ENCODE data around the gene SIVA1. TPM values are rescaled to one million over a fixed set of nuclear protein-coding genes. Genes with fewer than 3 reads are reported as not detected.

SIVA1 gene
- total RNA-seq, 1 donor: 67.8 TPM

DNA sequence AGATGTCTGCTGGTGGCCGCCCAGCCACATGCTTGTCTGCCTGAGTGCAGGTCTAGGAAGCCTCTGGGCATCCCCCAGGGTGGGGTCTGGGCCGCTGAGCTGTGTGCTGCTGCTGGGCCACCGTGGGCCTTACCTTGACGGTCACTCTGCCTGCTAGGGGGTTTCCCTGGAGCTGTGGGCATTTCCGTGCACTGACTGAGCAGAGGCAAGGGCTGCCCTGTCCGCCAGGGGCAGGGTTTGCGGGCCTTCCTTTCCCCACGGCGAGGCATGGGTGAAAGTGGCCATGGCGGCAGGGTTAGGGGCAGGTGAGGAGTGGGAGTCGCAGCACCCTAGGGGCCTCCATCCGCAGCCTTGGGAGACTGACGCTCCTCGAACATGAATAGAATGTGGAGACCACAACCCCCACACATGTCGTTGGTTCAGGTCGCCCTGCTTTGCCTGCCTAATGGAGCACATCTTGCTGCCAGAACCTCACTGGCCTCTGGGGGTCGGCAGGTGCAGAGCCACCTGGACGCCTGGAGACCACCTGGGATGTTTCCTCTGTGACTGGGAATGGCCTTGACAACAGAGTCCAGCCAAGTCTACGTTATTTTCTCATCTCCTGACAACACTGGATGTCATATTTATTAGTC, 50.4 kb downstream of the SIVA1 start:
- H3K4me3 ChIP-seq (ENCODE audit: low read depth, low read length): no peak overlapping the region
- DNase-seq (ENCODE audit: low read depth): no peak
- TF ChIP-seq, protein P1, sequence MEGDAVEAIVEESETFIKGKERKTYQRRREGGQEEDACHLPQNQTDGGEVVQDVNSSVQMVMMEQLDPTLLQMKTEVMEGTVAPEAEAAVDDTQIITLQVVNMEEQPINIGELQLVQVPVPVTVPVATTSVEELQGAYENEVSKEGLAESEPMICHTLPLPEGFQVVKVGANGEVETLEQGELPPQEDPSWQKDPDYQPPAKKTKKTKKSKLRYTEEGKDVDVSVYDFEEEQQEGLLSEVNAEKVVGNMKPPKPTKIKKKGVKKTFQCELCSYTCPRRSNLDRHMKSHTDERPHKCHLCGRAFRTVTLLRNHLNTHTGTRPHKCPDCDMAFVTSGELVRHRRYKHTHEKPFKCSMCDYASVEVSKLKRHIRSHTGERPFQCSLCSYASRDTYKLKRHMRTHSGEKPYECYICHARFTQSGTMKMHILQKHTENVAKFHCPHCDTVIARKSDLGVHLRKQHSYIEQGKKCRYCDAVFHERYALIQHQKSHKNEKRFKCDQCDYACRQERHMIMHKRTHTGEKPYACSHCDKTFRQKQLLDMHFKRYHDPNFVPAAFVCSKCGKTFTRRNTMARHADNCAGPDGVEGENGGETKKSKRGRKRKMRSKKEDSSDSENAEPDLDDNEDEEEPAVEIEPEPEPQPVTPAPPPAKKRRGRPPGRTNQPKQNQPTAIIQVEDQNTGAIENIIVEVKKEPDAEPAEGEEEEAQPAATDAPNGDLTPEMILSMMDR (IDR thresholded peaks at IDR 0.05; ENCODE audit: insufficient read depth, low read depth, low read length): no peak

DNA sequence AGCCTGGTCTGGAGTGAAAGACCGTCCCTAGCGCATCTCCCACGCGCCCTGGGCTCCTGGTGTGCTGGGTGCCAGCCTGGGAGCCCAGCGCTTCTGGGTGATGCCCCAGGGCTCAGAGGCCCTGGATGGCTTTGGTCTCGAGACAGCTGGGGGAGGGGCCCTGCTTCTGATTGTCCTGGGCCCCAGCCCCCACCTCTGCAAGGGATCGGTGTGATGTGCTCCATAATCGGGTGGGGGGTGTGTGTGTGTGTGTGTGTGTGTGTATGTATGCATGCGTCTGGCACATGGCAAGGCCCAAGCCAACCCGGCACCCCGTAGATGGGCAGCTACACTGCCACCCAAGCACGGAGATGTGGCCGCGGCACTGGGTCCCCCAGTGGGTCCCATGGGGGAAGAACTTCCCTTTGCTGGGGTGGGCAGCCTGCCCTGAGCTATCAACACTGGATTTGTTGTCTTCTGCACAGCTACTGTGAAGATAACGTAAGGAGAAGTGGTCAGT, 51.0 kb downstream of the SIVA1 start:
- DNase-seq (ENCODE audit: low read depth): peak; percentile 14
- H3K4me3 ChIP-seq (ENCODE audit: low read depth, low read length): no peak overlapping the region
- TF ChIP-seq, protein P1 (IDR thresholded peaks at IDR 0.05; ENCODE audit: insufficient read depth, low read depth, low read length): no peak

DNA sequence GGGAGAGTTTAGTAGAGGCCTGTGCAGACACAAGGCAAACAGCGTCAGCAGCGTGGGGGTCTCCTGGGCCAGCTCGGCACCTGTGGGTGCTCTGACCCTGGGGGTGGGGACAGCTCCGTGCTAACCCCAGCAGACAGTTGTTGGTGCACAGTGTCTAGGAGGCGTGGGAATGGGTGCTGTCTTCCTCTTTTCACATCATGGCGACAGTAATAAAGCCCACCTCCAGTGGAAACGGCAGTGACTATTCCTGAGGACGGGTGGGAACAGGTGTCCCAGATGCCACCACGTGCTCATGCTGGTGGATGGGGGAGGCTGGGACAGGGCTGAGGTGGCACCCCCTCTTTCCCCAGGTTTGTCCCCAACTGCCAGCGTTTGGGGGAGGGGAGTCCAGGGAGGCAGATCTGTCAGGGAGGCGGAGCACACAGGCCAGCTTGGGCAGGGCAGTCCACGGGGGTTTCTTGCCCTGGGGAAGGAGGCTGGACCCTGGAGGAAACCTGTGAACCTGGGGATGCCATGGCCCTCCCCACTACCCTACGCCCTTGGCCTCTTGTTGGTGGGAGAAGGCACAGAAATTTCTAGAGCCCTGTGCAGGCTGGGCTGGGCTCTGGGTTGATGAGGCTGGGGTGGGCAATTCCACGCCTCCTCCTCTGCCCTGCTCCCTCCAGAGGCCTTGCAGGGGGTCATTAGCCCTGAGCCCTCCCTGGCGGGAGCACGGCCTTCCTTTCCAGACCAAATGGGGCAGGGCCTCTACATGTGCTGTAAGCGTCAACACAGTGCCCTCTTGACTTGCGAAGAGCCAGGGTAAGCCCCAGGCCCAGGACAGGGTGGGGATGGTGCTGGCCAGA, 51.8 kb downstream of the SIVA1 start:
- no peak for DNase-seq (ENCODE audit: low read depth)
- H3K4me3 ChIP-seq (ENCODE audit: low read depth, low read length): no peak overlapping the region
- TF ChIP-seq, protein P1 (IDR thresholded peaks at IDR 0.05; ENCODE audit: insufficient read depth, low read depth, low read length): no peak

DNA sequence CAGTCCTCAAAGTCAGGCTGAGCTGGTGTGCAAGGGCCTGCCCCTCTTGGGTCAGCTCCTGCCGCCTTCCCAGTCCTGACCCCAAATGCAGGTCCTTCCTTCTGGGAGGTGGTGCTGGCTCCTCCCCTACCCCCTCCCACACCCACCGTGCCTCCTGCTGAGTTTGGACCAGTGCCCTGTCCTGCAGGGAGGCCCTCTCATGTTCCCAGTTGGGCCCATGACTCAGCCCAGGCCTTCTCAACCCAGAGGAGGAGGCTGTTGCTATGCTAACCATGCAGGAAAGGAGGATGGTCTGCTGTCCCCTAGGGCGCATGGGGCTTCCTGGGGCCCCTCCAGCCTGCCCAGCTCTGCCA, 52.4 kb downstream of the SIVA1 start:
- peak; percentile 54 for DNase-seq (ENCODE audit: low read depth)
- TF ChIP-seq, protein P1 (IDR thresholded peaks at IDR 0.05; ENCODE audit: insufficient read depth, low read depth, low read length): no peak
- no peak overlapping the region for H3K4me3 ChIP-seq (ENCODE audit: low read depth, low read length)

DNA sequence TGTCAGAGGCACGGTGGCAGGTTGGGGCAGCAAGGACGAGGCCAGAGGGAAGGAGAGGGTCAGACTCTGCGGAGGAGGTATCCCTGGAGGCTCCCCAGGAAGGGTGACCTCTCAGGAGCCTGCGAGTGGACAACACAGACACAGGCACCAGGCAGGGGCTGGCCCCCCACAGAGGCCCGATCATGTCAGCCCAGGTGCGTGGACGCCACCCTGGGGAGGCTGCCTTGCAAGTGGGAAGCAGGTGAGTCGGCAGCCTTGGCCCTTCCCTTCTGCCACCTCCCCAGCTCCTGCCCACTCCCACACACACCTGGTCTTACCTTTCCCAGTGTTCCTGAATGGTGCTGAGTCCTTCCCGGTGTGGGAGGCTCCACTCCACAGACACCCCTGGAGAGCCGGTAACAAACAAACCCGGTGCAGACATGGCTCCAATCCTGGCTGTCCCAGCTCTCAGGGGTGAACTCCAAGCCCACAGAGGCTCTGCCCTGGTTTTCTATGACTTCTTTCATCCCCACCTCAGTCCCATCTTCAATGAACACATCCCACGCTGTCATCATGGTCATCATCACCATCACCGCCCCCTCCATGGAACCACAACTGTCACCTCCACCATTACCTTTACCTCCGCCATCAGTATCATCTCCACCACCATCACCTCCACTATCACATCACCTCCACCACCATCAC, 53.1 kb downstream of the SIVA1 start:
- TF ChIP-seq, protein P1 (IDR thresholded peaks at IDR 0.05; ENCODE audit: insufficient read depth, low read depth, low read length): no peak

DNA sequence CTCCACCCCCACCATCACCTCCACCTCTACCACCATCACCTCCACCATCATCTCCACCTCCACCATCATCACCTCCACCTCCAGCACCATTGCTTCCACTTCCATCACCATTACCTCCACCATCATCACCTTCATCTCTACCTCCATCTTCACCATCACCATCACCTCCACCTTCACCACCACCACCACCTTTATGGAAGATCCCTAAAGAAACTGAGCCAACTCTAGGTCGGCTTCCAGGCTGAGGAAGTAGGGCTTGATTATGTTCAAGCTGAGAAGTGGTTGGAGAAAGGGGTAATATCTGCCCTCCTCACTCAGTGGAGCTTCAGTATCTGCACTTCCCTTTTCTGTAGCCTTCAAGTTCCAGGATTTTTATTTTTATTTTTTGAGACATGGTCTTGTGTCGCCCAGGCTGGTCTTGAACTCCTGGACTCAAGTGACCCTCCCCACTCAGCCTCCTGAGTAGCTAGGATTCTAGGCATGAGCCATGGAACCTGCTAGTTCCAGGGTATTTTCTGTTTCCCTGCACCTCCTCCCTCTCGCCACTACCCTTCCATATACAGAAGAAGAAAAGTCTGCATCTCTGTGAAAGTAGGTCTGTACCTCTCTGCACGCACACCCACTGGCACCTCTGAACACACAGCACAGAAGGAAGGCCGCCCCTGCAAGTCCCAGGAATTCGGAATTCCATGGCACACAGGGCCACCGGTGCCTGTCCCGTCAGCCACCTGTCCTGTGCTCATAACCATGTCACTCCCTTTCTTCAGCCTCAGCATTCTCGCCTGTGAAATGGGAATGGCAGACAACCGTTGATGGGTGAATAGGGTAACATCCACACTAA, 53.9 kb downstream of the SIVA1 start:
- no peak for DNase-seq (ENCODE audit: low read depth)
- TF ChIP-seq, protein P1 (IDR thresholded peaks at IDR 0.05; ENCODE audit: insufficient read depth, low read depth, low read length): no peak
- H3K4me3 ChIP-seq (ENCODE audit: low read depth, low read length): no peak overlapping the region

More for the DNA sequence above, 53.1 kb downstream of the SIVA1 start:
- H3K4me3 ChIP-seq (ENCODE audit: low read depth, low read length): no peak overlapping the region
- no peak for DNase-seq (ENCODE audit: low read depth)
